DLD1 (cell line): ENCODE results near the gene PTGER1.
"Not testable (repeated sequence)": the region's sequence is repeated elsewhere in the genome, so short reads cannot be mapped to it uniquely, and the experiment has no call there.

Source experiments
- in situ Hi-C: cut with HindIII; loops from 2 replicates; pipeline ENCODE4 v1.10.0; 2017; ENCODE audit warnings: low sequenced_read_pairs

Gene PTGER1

DNA sequence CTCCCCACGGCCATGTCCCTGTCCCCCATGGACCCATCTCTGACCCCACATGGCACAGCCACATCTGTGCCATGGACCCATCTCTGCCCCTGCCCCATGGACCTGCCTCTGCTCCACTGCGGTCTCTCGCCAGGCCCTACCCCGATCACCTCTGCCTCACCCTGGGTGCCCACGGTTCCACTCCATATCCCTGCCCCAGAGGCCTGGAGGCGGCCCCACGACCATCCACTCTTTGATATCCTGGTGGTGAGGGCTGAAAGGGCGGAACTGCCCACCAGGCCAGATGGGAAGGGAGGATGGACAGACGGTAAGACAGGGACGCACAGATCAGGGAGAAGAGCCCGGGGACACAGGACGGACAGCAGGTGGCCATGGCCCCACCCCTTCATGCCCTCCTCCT lies 327 bp downstream of the PTGER1 start:
- in situ Hi-C loops: no loop called here

- in situ Hi-C loops: no loop called here
Measured at GRCh38 chr19:14473978-14474578, 1.1 kb downstream of the PTGER1 start.

DNA sequence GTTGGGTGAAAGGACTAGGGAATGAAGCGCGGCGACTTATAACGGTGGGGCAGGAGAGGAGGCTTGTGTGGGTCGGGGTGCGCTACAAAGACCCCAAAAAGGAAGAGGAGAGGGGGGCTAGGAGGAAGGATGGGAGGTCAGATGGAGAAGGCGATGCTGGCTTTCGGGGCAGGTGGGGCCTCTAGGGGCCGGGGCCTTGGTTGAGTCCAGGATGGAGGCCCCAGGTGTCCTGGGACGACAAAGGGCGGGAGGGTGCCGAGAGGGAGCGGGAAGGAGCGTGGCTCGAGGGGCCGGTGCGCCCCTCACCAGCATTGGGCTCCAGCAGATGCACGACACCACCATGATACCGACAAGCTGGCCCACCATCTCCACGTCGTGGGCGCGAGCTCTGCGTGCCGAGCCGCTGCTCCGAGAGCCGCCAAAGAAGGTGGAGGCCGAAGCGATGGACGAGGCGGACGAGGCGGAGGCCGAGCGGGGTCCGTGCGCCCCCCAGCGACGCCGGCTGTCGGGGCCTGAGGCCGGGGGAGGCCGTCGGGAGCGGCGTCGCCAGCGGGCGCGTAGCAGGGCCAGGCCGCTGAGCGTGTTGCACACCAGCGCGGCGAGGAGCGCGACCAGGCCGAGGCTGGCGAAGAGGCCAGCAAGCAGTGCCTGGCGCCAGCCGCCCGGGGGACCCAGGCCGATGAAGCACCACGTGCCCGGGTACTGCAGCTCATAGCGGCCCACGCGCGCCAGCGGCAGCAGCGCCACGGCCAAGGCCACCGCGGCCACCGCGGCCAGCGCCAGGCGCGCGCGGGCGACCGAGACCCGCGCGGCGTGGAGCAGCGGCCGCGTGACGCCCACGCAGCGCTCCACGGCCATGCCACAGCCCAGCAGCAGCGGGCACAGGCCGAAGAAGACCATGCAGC lies 1.8 kb downstream of the PTGER1 start:
- in situ Hi-C loops: no loop called here

DNA sequence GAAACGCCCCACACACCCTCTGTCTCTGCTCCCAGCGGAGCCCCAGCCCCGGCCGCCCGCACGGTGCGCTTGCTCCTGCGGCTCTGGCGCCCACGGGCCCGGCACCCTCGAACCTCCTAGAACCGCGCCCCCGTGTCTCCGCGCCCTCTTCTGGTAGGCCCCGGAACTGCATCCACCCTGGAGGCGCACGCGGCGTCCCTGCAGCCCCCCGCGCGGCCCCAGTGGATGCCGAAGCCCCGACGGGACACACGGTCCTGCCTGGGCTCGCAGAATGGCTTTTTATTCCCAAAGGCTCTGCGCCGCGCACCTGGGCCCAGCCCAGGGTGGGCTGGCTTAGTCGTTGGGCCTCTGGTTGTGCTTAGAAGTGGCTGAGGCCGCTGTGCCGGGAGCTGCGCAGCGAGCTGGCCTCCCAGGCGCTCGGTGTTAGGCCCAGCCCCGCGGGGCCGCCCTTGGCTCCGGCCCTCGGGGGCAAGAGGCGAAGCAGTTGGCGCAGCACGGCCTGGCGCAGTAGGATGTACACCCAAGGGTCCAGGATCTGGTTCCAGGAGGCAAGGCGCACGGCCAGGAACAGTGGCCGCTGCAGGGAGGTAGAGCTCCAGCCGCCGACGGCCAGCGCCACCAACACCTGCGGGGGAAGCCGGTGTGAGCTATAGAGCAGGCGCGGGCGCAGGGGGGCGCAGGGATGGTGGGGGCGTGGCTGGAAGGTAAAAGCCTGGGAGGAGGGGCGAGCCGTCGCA lies 2.8 kb downstream of the PTGER1 start:
- in situ Hi-C loops: no loop called here

- in situ Hi-C loops: no loop called here
Measured at GRCh38 chr19:14471436-14472187, 3.5 kb downstream of the PTGER1 start.

GRCh38 chr19:14470031-14470876 lies 4.9 kb downstream of the PTGER1 start:
- in situ Hi-C loops: no loop called here

DNA sequence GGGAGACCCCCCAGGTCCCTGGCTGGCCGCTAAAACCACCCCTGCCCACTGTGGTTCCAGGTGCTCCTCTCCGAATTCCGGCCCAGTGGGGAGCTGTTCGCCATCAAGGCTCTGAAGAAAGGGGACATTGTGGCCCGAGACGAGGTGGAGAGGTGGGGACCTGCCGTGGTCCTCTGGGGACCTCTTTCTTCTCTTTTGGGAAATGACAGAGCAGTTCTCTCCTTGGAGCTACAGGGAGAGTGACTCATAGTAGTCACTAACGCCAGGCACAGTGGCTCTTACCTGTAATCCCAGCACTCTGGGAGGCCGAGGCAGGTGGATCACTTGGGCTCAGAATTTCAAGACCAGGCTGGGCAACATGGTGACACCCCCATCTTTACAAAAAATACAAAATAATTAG lies 7.3 kb downstream of the PTGER1 start:
- in situ Hi-C loops: no loop called here

DNA sequence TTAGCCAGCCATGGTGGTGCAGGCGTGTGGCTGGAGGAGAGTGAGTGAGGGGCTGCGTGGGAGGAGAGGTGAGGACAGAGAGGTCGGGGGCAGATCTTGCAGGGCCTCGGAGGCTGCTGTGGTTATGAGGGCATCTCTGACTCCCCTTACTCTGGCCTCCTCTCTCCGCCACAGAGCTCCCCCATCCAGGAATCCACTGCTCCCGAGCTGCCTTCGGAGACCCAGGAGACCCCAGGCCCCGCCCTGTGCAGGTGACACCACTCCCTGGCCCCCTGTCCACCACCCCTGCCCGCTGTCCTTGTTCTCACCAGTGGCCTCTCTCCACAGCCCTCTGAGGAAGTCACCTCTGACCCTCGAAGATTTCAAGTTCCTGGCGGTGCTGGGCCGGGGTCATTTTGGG lies 7.8 kb downstream of the PTGER1 start:
- in situ Hi-C loops: no loop called here

- in situ Hi-C loops: no loop called here
Measured at GRCh38 chr19:14463747-14464146, 11.4 kb downstream of the PTGER1 start.

DNA sequence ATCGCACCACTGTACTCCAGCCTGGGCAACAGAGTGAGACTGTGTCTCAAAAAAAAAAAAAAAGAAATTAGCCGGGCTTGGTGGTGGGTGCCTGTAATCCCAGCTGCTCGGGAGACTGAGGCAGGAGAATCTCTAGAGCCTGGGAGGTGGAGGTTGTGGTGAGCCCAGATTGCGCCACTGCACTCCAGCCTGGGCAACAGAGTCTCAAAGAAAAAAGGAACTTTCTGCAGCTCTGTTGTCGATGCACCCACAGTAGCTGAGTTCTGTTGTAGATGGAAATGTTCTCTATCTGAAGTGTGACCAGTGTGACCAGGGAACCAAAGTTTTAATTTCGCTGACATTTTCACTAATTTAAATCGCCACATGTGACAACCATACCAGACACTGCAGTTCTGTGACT lies 12.8 kb downstream of the PTGER1 start:
- in situ Hi-C loops: not testable (repeated sequence)

- in situ Hi-C loops: no loop called here
Measured at GRCh38 chr19:14460935-14461334, 14.2 kb downstream of the PTGER1 start.

DNA sequence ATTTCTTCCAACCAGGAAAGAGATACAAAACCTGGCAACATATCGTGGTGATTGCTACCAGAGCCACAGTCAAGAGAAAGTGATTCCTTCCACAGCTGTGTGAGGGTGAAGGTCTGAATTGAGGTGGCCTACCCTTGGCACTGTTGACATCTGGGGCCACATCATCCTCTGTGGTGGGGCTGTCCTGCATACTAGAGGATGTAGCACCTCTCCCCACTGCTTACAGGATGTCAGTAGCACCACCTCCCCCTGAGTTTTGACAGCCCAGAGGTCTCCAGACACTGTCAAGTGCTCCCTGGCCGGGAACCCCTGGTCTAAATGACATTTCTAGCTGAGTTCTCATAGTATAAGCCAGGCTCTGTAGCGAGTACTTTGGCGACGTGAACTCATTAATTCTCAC lies 15.5 kb downstream of the PTGER1 start:
- in situ Hi-C loops: no loop called here

GRCh38 chr19:14452303-14452702 lies 22.9 kb downstream of the PTGER1 start:
- in situ Hi-C loops: not testable (repeated sequence)

GRCh38 chr19:14450876-14451275 lies 24.3 kb downstream of the PTGER1 start:
- in situ Hi-C loops: no loop called here

DNA sequence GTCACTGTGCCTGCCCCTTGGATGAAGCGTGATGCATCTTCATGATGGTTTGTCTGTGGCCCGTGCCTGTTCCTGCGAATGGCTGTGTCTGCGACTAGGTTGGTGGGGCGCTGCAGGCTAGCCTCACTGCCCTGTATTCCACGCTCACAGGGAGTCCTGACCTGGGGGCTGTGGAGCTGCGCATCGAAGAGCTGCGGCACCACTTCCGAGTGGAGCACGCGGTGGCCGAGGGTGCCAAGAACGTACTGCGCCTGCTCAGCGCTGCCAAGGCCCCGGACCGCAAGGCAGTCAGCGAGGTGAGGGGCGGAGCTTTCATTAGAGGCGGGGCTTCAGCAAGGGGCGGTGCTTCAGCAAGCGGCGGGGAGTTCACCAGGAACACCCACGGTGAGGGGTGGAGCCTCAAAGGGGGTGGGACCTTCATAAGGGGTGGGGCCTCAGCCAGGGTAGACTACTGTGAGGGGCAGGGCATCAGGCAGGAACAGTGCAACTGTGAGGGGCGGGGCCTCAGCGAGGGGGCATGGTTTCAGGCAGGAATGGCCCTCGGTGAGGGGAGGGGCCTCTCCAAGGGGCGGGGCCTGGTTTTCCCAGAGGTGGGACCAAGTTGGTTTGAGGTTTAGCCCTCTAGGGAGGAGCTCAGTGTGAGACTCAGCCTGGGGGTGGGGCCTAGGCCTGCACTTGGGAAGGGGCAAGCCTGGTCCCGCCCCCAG lies 24.8 kb downstream of the PTGER1 start:
- in situ Hi-C loops: no loop called here

GRCh38 chr19:14449321-14449720 lies 25.8 kb downstream of the PTGER1 start:
- in situ Hi-C loops: no loop called here

- in situ Hi-C loops: no loop called here
Measured at GRCh38 chr19:14446336-14447036, 28.7 kb downstream of the PTGER1 start.

- in situ Hi-C loops: no loop called here
Measured at GRCh38 chr19:14443632-14444216, 31.4 kb downstream of the PTGER1 start.
